Endothelial cell of hepatic sinusoid (primary cell): ENCODE data around the gene TMPRSS3.

Experiments used
- in situ Hi-C: cut with HindIII; loops from 2 replicates; pipeline ENCODE4 v1.10.0; 2017; ENCODE audit warnings: low sequenced_read_pairs

Gene TMPRSS3

GRCh38 chr21:42390696-42391095 lies 5.2 kb downstream of the TMPRSS3 start:
- in situ Hi-C loops = no loop called here

GRCh38 chr21:42390193-42390592 lies 5.7 kb downstream of the TMPRSS3 start:
- in situ Hi-C loops = no loop called here

DNA sequence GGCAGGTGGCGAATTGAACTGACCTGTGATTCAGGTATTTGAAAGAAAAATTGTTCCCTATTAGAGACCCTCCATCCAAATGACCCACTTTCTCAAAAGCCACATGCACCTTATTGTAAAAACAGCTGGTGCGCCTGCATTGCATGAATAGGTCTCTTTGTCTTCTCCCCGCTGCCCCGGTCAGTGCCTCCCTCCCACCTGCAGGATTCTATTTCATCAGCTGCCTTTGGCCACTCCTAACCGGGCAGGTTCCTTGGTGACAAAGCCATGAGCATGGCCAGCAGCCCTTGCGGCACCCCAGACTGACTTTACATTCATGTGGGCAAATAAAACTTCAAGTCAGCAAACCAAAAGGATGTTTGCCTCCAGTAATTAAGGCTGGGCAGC lies 6.4 kb downstream of the TMPRSS3 start:
- in situ Hi-C loops = no loop called here

- in situ Hi-C loops = no loop called here
These were observed 7.0 kb downstream of the TMPRSS3 start for GRCh38 chr21:42388740-42389448.

GRCh38 chr21:42387843-42388340 lies 8.0 kb downstream of the TMPRSS3 start:
- in situ Hi-C loops = no loop called here

DNA sequence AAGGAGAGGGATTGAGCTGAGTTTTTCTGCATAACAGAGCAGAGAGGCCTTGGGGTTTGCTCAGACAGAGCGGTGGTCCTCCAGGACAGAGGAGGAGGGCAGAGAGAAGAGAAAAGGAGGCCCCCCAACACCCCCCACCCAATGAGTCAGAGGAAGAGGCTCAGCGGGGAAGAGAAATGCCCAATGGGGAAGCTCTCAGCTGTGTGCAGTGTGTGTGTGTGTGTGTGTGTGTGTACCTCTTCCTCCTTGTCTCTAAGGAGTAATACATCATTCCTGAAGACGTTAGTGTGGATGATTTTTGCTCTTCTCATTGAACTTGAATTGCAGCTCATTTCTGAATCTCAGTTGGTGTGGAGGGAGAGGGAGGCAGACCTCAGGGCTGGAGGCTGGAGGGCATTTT lies 8.7 kb downstream of the TMPRSS3 start:
- in situ Hi-C loops = no loop called here

GRCh38 chr21:42386034-42386591 lies 9.7 kb downstream of the TMPRSS3 start:
- in situ Hi-C loops = no loop called here

DNA sequence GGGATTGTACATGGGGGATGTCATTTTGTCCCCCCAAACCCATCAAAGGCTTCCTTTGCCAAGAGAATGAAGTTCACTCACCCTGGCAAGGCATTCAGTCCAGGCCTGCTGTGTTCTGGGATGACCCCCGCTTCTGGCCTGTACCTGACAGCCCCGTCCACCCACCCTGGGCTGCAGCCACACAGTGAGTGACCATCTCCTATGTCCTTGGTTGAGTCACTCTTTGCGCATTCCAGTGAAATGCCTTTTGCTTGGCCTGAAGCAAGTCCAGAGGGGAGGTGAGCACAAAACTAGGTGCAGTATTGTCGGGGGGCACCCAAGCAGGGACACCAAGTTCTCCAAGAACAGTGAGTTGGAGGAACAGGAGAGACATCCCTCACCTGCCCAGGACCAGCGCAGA lies 10.2 kb downstream of the TMPRSS3 start:
- in situ Hi-C loops = no loop called here

- in situ Hi-C loops = no loop called here
These were observed 10.9 kb downstream of the TMPRSS3 start for GRCh38 chr21:42384989-42385388.

GRCh38 chr21:42384156-42384945 lies 11.5 kb downstream of the TMPRSS3 start:
- in situ Hi-C loops = no loop called here

DNA sequence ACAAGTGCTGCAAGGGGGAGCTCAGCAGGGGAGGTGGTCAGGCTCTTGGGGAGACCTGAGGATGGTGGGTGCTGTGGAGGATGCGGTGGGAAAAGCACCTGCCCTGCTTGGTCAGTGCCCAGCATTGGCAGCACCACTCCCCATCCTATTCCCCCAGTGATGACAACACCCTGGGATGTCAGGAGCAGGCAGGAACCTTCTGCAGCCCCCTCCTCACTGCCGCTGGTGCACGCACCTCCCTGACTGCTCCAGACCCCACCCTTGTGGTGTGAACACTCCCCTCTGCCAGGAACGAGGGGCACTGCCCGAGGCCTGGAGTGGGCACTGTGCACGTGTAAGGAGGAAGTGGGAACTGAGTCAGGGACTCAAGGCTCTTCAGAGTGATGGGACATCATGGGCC lies 12.5 kb downstream of the TMPRSS3 start:
- in situ Hi-C loops = no loop called here

GRCh38 chr21:42382915-42383314 lies 12.9 kb downstream of the TMPRSS3 start:
- in situ Hi-C loops = no loop called here

- in situ Hi-C loops = no loop called here
These were observed 14.4 kb downstream of the TMPRSS3 start for GRCh38 chr21:42381347-42381984.

DNA sequence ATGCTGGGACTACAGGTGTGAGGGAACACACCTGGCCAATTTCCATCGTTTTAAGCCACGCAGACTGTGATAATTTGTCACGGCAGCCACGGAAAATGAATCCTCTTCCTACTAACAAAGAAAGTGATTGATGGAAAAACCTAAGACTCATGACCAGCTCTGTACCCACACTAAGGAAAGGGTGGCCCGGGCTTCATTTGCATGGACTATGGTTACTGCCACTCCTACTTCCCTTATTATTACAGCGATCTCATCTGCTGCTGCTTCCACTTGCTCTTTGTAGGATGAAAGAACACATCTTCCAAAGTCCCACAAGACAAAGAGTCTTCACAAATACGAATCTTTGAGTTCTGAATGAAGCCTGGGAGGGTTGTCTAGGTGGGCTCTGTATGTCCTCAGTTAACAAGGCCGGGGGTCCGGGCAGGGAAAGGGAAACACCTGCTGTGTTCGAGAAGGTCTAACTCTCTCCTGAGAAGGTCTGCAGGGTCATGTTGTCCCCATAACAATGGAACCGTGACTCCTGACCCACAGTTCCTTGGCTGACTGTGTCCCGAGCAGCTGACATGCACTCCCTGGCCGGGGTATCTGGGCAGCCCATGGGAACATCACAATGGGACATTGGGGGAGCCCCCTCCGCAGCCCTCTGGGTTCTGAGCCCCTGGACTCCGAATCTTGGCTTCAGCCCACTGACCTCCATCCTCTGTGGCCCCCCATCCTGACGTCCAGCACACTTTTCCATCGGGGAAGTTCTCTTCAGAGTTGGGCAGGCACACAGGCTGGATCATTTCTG lies 16.2 kb downstream of the TMPRSS3 start:
- in situ Hi-C loops = no loop called here

DNA sequence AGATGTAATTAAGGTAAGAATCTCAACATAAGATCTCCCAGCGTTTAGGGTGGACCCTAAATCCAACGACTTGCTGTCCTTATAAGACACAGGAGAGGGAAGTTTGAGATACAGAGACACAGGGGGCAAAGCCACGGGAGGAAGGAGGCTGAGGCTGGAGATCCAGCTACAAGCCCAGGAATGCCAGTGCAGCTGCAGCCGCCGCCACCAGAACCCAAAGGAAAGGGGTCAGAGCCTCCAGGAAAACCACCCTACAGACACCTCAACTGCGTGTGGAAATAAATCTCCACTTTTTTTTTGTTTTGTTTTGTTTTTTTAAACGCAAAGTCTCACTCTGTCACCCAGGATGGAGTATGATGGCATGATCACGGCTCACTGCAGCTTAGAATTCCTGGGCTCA lies 17.4 kb downstream of the TMPRSS3 start:
- in situ Hi-C loops = no loop called here

GRCh38 chr21:42377951-42378340 lies 17.9 kb downstream of the TMPRSS3 start:
- in situ Hi-C loops = no loop called here

GRCh38 chr21:42377211-42377950 lies 18.5 kb downstream of the TMPRSS3 start:
- in situ Hi-C loops = no loop called here

GRCh38 chr21:42376338-42376982 lies 19.4 kb downstream of the TMPRSS3 start:
- in situ Hi-C loops = no loop called here

- in situ Hi-C loops = no loop called here
These were observed 19.9 kb downstream of the TMPRSS3 start for GRCh38 chr21:42375966-42376337.

DNA sequence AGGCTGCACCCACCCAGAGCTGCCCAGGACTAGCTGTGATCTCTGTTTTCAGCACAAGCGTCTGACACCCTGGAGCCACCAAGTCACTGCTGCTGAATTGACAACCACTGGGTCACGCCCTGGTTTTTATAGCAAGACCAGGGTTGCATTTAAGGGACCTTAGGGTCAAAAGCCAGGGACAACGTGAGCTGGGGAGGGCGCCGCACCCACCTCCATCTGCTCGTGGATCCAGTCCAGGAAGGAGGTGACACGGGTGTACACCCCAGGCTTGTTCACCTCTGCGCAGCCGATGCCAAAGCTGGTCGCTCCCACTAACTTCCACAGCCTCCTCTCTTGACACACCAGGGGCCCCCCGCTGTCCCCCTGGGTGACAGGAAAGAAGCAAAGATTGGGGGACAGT lies 20.3 kb downstream of the TMPRSS3 start:
- in situ Hi-C loops = no loop called here
